CD4-positive, alpha-beta T cell treated with Interleukin-17A for 4 hours (primary cell): ENCODE data around the gene GRIA3.
"Not testable (repeated sequence)": the region's sequence is repeated elsewhere in the genome, so short reads cannot be mapped to it uniquely, and the experiment has no call there.

Experiments
- DNase-seq: peaks from one replicate; pipeline ENCODE4 v3.0.0-alpha.2; 2020; ENCODE audit warnings: mixed read lengths

Gene GRIA3

GRCh38 chrX:123477673-123478072 is 293.6 kb downstream of the GRIA3 start:
- no peak for DNase-seq

- no peak for DNase-seq
Observed at GRCh38 chrX:123481913-123482851, 298.1 kb downstream of the GRIA3 start.

- no peak for DNase-seq
Observed at GRCh38 chrX:123486297-123486696, 302.2 kb downstream of the GRIA3 start.

DNA sequence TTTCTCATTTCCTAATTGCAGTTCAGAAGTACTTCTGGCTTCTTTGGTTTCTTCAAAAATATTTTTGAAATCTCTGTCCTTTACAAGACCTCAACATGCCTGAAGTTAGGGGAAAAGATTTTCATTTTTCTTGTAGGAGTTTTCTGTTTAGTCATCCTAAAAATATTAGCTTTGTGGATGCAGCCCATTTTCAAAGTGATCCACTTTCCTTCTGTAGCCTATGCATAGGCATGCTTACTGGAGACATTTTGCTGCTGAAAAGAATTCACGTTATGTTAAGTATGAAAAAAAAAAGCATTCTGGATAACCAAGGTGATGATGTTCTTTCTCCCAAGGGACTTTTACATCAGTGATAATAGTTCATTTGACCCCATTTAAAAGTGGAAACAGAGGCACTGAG is 303.2 kb downstream of the GRIA3 start:
- no peak for DNase-seq

DNA sequence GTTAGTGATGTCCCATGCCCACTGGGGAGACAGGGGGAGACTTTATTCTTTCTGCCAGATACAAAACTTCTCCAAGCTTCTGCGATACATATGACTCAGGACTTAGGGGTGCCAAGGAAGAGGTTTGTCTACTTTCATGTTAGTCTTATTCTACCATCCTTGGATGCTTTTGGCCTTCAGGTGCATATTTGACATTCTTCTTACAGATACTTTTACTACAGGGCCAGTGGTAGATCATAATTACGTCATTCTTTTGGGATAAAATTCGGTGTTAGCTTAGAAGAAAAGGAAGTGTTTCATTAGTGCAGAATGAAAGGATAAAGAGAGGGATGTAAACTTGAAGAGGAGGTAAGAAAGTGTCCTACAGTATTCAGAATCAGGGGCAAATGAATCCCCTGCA is 303.6 kb downstream of the GRIA3 start:
- no peak for DNase-seq

GRCh38 chrX:123489011-123489410 is 304.9 kb downstream of the GRIA3 start:
- no peak for DNase-seq

DNA sequence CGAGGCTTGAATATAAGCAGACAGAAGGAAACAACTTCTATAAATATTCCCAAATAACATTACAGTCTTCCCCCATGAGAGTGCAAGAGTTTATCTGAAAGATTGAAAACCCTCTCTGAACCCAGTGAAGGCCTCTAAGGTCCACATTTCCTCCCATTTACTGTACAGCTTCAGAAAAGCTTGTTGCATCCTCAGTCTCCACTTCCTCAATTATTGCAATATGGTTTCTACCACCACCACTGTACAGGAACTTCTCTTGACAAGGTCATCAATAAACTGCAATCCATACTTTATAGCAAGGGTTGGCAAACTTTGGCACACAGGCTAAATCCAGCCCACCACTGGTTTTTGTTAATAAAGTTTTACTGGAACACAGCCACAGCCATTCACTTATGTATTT is 309.8 kb downstream of the GRIA3 start:
- no peak for DNase-seq

GRCh38 chrX:123499787-123500186 is 315.7 kb downstream of the GRIA3 start:
- no peak for DNase-seq

- DNase-seq = no peak
Observed at GRCh38 chrX:123504047-123504446, 320.0 kb downstream of the GRIA3 start.

GRCh38 chrX:123504630-123505270 is 320.7 kb downstream of the GRIA3 start:
- DNase-seq = no peak

DNA sequence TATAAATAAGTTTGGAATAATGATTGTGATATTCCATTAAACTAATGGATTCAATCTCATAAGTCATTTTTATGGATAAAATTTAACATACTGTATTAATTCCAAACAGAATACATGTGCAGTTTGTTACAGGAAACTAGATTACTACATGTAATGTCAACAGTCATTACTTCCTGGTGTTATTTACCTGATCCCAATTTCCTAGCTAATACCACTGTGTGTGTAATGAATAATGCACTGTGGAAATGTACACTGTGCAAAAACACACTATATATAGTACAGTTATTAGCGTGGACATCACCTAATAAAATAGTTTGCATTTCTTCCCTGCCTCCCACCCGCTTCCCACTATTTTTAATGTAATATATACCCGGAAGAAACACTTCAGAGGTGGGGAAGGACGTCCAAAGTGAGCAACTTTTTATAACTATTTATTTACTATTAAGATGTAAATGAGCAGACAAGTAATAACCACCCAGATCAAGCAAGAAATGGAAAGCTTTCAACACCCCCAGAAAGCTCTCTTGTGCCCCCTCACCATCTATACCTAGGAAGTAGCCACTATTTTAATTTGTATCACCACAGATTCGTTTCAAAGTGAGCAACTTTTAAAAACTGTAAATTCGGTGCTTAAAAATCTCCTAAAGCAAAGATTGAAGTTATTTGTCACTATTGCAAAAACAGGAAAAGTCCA is 329.7 kb downstream of the GRIA3 start:
- no peak for DNase-seq

DNA sequence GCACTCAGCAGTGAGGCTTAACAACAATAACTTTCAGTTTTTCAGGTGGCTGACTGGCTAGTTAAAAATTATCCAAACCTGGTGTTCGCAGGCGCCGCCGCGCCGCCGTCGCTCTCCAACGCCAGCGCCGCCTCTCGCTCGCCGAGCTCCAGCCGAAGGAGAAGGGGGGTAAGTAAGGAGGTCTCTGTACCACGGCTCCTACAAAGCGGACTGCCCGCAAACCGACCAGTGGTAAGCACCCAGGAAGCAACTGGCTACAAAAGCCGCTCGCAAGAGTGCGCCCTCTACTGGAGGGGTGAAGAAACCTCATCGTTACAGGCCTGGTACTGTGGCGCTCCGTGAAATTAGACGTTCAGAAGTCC is 330.2 kb downstream of the GRIA3 start:
- DNase-seq = not testable (repeated sequence)

DNA sequence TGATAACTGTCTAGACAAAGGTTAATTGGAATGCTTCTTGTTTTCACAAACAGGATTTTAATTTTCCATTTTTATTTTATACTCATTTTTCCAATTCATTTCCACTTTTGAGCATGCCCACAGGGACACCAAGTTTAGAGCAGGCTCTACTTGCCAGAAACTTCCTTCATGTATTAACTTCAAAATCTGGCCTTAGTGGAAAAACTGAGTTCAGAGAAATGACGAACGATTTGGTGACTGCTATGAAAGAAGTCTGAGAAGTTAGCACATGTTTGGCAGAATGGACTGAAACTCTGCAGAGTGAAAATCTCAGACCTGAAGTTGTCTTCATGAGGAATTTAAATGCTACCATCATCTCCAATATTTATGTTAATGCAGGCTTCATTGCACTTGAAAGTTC is 334.7 kb downstream of the GRIA3 start:
- no peak for DNase-seq

- DNase-seq = no peak
Observed at GRCh38 chrX:123525123-123525725, 341.1 kb downstream of the GRIA3 start.

DNA sequence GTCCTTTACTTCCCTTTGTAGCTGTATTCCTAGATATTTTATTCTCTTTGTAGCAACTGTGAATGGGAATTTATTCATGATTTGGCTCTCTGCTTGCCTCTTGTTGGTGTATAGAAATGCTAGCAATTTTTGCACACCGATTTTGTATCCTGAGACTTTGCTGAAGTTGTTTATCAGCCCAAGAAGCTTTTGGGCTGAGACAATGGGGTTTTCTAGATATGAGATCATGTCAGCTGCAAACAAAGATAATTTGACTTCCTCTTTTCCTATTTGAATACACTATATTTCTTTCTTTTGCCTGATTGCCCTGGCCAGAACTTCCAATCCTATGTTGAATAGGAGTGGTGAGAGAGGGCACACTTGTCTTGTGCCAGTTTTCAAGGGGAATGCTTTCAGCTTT is 346.6 kb downstream of the GRIA3 start:
- DNase-seq = not testable (repeated sequence)
